GM13976 (cell line): Measurements from ENCODE around the gene S100A5.

Source experiments
- DNase-seq: peaks from one replicate; pipeline ENCODE4 v3.0.0; 2012; ENCODE audit warnings: low spot score
- CTCF ChIP-seq: IDR thresholded peaks from 2 replicates; pipeline ENCODE4 v1.5.1; 2012; ENCODE audit warnings: borderline replicate concordance, mild to moderate bottlenecking; ENCODE audit not compliant: insufficient read depth; ENCODE audit errors: extremely low read depth, missing control alignments, control extremely low read depth
- in situ Hi-C: fragments of 300-500 bp; cut with MboI; formaldehyde crosslinking; loops from one replicate; pipeline ENCODE4 v1.12.0; 2022; ENCODE audit warnings: low sequenced_read_pairs, mixed read lengths, inconsistent platforms; ENCODE audit not compliant: unreplicated experiment

The S100A5 gene

GRCh38 chr1:153546796-153547559, 6.2 kb upstream of the S100A5 start:
- DNase-seq, result no peak
- in situ Hi-C loops, result no loop called here
- no peak for TF ChIP-seq CTCF

- TF ChIP-seq CTCF, result no peak
- no peak for DNase-seq
- in situ Hi-C loops, result no loop called here
These were observed 5.6 kb upstream of the S100A5 start for GRCh38 chr1:153546371-153546770.

GRCh38 chr1:153545067-153546055, 4.6 kb upstream of the S100A5 start, which contains the start of gene S100A4:
Gene S100A4 (minus strand): TSS chr1:153545806. CDS start chr1:153544794, 1,012 bp downstream.
- peak; percentile 82 for DNase-seq
- in situ Hi-C loops, result no loop called here
- TF ChIP-seq CTCF, result no peak

GRCh38 chr1:153544453-153545066, 3.8 kb upstream of the S100A5 start:
- no peak for TF ChIP-seq CTCF
- no peak for DNase-seq
- in situ Hi-C loops, result no loop called here

GRCh38 chr1:153543736-153544135, 3.0 kb upstream of the S100A5 start:
- in situ Hi-C loops, result no loop called here
- TF ChIP-seq CTCF, result no peak
- no peak for DNase-seq
